Upper lobe of left lung (tissue), 4 donors: ENCODE measurements around the gene TAS1R3.

Experiments used
- CTCF ChIP-seq, 6 experiments: fragments of 450-650 bp in 4 of 6; fragments of 200-600 bp in 2 of 6; sonication (generic) in 2 of 6; IDR thresholded peaks; one replicate each; pipeline ENCODE4 v1.5.1; 2016 to 2019; ENCODE audit warnings: antibody characterized with exemption in 6 of 6
- EP300 ChIP-seq, 4 donors: sonication (generic); formaldehyde crosslinking; IDR thresholded peaks; one replicate each; pipeline ENCODE4 v1.5.1; 2017; ENCODE audit warnings: antibody characterized with exemption in 4 of 4, control low read depth in 2 of 4
- POLR2A ChIP-seq, 4 donors: fragments of 450-650 bp; IDR thresholded peaks; one replicate each; pipeline ENCODE4 v1.5.1; 2016 to 2017; ENCODE audit warnings: antibody characterized with exemption in 4 of 4, mild to moderate bottlenecking in 2 of 4
- POLR2AphosphoS5 ChIP-seq, 2 donors: sonication (generic); formaldehyde crosslinking; IDR thresholded peaks; one replicate each; pipeline ENCODE4 v1.5.1; 2017; ENCODE audit warnings: antibody characterized with exemption in 2 of 2

GRCh38 chr1:1336931-1337792 lies 6.1 kb downstream of the TAS1R3 start:
- no peak for TF ChIP-seq POLR2AphosphoS5 (IDR thresholded peaks at IDR 0.05)
- no peak for TF ChIP-seq CTCF (IDR thresholded peaks at IDR 0.05)
- TF ChIP-seq EP300 (IDR thresholded peaks at IDR 0.05) = no peak
- no peak for TF ChIP-seq POLR2A (IDR thresholded peaks at IDR 0.05)
